NCI-H2029 (cell line): Measurements from ENCODE around the gene SLC49A3.

Source experiments
- DNase-seq: peaks from one replicate; lab custom pipeline; 2025; lab: John Stamatoyannopoulos, UW

The SLC49A3 gene

GRCh38 chr4:632926-633325 is 56.0 kb downstream of the SLC49A3 start:
- DNase-seq: no peak

DNA sequence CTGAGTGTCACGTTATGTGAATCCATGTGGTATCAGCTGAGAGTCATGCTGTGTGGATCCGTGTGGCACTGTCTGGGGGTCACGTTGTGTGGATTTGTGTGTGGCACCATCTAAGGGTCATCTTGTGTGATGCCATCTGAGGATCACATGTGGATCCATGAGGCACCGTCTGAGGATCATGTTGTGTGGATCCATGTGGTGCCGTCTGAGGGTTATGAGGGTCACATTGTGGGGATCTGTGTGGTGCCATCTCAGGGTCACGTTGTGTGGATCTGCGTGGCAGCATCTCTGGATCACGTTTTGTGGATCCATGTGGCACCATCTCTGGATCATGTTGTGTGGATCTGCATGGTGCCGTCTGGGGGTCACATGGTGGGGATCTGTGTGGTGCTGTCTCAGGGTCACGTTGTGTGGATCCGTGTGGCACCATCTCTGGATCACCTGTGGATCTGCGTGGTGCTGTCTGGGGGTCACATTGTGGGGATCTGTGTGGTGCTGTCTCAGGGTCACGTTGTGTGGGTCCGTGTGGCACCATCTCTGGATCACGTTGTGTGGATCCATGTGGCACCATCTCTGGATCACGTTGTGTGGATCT is 56.7 kb downstream of the SLC49A3 start:
- DNase-seq: no peak
